NCI-H345 treated with DMSO at 0.1 percent for 48 hours (cell line): ENCODE measurements around the gene BCL6.

Experiments used
- DNase-seq: peaks from one replicate; lab custom pipeline; 2025; ENCODE audit not compliant: unreplicated experiment; lab: John Stamatoyannopoulos, UW

The BCL6 gene

DNA sequence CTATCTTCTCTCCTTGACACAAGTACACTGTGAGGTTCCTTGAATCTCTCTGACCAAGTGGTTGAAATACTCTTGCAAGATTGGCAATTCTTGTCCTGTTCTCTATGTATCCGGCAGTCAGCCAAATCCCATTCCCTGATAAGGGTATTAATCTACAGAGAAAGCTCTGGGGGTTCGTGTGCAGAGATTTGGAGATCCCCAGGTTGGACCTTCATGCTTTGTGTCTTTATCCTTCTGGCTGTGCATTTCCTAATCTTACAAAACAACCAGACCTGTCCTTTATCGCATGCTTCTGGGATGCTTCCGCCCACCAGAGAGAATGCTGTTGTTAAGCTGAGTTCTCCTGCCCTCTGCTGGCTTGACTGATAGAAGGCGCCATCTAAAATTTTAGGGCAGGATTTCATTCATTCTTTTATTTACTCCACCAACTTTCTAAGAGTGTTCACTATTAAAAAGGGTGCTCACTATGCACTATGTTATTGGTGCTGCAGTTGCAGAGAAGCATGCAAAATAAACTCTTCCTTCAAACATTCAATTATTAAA is 66.5 kb downstream of the BCL6 start:
- peak; percentile 68 for DNase-seq

DNA sequence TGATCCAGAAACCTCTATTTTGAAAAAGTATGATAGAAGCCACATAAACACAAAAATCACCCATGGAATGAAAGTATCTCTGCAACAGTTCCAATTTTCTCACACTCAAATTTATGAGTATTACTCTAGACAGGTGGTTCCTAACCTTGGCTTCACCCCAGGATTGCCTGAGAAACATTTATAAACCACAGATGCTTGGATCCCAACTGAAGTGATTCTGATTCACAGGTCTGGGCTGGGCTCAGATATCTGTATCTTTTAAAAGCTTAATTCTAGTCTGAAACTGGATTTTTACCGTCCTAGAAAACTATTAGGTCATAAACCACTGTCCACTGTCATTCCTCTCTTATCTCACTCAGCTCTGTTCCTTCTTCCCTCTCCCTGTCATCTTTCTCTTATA is 67.7 kb downstream of the BCL6 start:
- DNase-seq: no peak

DNA sequence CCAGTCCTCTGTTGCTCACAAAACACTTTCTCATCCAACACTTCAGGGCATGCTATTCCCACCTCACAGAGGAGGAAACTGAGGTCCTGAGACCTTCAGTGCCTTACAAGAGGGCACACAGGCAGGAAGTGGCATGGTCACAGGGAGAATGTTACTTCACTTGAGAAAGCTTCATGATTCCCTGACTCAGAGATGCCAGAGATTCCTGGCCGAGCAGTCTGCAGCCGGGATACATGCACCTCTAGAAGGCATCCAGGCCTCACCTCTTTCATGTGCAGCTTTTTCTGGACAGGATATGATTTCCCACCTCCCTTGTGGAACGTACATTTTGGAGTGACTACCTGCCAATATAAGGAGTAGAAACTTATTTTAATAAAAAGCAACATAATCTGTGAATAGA is 72.3 kb downstream of the BCL6 start:
- no peak for DNase-seq
